Measurements from ENCODE around the gene TRPM1.

The TRPM1 gene

DNA sequence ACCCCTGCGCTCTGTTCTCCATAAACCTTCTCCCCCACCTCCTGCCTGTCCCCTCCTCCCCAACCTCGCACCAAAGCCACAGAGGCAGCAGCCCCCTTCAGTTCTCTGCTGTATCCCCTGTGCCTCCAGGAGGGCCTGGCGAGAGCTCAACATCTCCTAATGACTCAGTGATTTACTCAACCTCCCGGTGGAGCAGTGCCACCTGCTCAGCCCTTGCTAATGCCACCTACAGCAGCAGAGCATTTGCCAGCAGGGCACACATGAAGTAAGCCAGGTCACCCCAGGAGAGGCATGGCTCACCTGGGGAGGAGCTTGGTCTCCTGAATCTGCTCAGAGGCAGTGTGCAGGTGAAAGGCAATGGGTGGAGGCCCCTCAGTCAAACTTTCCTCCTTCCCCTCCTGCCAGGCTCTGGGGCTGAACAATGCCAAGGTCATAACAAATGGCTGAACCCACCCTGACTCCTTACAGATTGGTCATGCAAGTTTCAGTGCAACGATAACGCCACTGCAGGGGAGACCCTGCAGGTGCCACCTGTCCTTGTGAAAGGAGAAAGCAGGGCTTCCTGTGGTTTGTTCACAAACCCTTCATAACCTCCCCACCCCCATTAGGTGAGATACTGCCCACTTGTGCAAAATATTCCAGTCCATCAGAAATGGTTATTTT is 19.8 kb downstream of the TRPM1 start:
- no peak for DNase-seq

- DNase-seq = no peak
Observed at GRCh38 chr15:31081056-31081455, 20.5 kb downstream of the TRPM1 start.

DNA sequence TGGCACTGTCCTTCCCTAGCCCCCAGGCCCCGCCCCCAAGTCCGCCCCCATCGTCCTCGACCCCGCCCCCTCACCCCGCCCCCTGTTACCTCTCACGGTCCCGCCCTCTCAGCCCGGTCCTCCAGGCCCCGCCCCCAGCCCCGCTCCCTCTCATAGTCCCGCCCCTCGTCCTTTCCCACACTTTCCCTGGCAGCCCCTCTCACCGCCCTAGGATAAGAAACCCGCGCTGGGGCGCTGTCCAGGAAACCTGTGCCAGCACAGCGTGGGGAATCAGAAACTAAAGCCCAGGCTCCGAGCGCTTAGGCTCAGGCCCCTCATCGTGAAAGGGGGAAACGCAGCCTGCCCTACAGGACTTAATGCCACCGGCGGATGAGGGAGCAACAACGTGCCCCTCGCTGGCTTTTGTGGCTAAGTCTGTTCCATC is 20.9 kb downstream of the TRPM1 start:
- no peak for DNase-seq

DNA sequence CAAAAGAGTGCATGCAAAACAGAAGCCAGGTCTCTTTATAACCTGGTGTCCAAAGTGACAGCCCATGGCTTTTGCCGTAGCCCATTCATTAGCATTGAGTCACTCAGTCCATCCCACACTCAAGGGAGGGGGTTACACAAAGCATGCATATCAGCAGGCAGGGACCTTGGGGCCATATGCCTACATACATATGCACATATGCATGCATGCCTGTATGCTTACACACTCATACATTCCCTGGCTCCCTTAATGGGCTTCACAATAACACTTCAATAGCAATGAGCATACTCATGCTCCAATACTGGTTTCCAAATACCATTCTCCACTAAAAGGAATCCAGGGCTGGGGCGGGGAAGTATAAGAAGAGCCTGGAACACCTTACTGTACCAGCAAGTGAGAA is 22.0 kb downstream of the TRPM1 start:
- DNase-seq = no peak

DNA sequence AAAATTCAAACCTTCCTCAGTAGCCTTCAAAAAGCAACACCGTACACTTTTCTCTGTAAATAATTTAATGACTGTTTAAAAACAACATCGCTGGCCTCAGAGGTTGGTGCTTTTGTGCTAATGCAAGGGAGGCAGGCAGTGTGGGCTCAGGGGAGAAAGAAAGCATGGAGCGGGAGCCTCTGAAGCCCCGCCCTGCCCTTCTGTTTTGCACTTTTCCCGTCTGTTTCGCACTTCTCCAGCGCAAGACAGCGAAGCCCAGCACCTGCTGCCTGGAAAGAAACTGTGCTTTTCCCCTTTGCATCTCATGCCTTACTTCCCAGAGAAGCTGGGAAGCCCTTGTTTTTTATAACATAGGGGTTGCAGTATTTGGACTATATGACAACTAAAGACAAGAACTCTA is 23.1 kb downstream of the TRPM1 start:
- DNase-seq = no peak

- no peak for DNase-seq
Observed at GRCh38 chr15:31077941-31078340, 23.6 kb downstream of the TRPM1 start.

- no peak for DNase-seq
Observed at GRCh38 chr15:31077181-31077580, 24.3 kb downstream of the TRPM1 start.

GRCh38 chr15:31074321-31074720 is 27.2 kb downstream of the TRPM1 start:
- no peak for DNase-seq

DNA sequence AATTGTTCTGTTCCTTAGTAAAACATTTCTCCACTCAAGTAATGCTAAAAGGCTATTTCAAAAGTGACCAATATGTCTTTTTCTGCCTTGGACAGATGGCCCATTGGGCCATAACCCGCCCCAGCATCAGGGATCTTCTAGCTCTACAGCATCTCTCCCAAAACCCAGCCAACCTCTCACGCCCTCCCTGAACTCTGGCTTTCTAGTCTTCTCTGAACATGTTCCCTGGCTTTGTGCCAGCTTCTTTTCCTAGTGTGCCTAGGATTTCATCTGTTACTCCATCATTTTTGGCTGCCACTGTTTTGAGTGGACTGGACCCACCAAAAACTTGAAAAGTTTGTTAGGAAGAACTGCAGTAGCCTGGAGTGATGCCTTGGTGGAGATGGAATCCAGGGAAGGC is 30.7 kb downstream of the TRPM1 start:
- no peak for DNase-seq

DNA sequence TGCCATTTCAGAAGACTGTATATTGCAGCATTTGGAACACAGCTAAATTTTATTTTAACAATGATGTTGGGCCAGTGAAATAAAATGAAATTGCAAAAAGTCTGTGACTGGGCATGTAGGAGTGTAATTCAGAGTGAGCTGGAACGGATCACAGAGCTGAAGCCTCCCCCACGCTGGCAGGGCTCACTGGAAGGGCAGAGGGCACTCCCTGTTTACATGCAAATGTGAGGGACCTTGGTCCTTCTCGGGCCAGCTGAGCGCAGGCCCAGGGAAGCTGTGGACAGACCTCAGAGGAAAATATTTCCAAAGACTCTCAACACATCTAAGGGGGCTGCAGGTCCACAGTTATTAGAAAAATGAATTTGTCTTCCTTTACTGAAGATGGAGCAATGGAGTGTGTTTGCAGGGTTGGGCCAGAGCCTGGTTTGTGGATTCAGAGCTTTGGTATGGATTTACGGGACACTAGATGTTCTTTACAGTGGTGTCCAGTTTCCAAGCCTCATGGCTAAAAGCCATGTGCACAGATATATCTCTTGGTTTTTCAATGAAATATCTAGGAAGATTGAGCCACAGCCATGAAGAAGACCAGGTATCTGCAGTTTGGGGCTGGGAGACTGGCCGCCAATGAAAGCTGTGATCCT is 32.0 kb downstream of the TRPM1 start:
- no peak for DNase-seq

DNA sequence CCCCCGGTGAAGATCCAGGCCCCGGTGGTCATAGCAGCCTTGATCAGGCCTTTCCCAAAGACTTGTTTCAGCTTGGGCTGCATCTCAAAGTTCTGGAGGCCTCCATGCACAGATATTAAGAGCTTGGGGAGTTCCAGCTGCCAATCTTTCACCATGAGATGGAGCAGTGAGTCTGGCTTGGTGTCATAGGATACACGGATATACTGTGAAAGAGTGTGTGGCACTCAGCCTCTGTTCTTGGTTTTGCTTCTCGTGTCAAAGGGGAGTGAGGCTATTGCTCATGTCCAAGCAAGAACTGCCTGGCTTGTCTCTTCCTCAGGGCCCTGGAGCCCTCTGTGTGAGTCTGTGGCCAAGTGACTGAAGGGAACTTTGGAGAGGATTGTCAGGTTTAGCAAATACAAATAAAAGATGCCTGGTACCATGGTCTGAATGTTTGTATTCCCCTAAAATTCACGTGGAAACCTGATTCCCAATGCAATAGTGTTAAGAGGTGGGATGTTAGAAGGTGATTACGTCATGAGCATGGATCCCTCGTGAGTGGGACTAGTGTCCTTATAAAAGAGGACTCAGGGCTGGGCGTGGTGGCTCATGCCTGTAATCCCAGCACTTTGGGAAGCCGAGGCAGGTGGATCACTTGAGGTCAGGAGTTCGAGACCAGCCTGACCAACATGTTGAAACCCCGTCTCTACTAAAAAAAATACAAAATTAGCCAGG is 33.5 kb downstream of the TRPM1 start:
- no peak for DNase-seq

DNA sequence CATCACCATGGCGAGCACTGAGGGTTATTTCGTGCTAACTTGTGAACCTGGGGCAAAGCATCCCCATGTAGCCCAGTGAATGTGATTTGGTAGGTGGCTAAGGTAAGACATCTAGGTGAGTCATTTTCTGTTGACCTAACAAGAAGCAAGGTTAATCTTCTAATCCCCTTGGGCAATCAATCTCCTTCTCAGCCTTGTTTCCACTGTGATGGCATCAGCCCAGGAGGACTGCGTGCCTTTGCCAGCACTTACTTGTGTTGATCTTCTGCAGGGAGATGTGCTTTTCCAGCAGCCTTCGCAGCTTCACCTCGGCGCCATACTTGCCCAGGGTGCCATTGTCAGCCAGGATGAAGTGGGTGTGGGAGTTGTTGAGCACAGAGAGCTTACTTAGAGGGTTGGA is 35.7 kb downstream of the TRPM1 start:
- DNase-seq = no peak

DNA sequence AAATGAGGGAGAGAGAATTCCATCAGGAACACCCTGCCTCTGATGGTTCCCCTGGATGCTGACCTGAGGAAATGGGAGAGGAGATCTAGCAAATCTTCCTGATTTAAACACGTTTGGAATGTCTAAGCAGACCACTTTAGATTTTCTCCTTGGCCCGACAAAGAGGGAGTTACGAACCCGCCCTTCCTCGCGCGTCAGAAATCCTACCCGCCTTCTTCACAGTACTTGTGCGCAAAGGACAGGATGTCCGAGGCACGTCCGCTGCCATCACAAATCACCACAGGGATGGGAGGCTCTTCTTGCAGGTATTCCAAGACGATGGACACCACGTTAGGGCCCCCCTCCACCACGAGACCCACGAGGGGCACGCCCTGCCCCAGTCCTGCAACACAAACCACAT is 38.6 kb downstream of the TRPM1 start:
- DNase-seq = no peak

DNA sequence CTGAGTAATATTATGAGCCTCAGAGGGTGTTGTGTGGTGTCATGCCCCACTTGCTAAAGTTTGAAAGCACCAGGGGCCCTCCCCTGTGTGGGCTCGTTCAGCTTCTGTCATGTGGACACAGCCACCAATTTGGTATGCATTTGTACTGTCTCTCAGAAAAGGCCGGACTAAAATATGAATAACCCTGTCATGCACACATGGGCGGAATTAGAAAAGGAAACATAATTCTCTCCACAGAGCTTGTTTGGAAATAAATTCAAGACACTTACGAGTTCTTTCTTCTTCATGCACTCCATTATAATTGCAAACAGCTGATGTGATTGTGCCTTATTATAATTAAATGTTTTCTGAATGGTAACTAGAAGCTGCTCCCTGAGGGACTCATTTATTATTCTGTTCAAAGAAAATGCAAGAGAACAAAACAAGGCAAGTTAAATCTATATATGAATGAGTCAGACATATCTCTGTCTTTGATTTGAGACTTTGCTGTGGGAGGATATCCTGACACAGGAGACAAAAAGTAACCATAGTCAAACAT is 39.1 kb downstream of the TRPM1 start:
- DNase-seq = no peak

- no peak for DNase-seq
Observed at GRCh38 chr15:31060429-31061140, 40.9 kb downstream of the TRPM1 start.

- no peak for DNase-seq
Observed at GRCh38 chr15:31058236-31058962, 43.1 kb downstream of the TRPM1 start.

DNA sequence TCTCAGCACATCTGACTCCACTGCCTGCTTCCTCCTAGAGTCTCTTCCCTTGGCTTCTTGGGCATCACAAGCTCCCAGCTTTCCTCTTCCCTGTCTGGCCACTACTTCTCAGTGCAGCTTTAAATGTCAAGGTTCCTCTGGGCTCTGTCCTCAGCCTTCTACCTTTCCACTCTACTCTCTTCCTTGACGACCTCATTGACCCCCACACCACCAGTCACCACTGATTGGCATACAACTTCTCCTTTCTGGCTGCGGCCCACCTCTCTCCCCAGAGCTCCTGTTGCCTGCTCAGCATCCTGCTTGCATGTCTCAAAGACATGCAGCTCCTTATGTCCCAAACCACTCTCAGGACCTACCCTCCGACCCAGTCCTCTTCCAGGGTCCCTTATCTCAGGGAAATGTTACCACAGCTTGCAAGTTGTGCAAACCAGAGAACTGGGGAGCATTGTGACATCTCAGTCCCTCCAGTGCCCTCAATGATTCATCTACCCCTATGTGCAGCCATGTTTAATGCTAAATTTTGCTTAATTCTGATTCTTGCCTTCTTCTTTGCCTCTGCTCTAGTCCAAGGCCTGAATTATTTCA is 49.9 kb downstream of the TRPM1 start:
- peak; percentile 17 for DNase-seq

DNA sequence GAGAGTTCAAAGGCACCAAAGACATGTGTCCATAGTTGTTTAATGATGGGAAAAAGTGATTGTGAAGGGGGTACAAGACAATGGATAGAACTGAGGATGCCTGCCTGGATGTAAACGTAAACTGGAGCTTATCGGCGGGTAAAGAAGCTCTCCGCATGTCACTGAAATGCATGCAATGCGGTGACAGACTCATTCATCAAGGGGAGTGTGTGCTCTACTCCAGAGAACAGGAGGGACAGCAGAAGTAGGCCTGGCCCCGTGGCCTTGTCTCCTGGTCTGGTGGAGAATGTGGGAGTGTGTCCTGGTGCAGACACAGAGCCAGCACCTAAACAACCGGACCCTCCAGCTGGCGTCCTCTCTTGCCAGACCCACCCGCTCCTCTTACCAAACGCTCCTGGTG is 50.6 kb downstream of the TRPM1 start:
- no peak for DNase-seq

DNA sequence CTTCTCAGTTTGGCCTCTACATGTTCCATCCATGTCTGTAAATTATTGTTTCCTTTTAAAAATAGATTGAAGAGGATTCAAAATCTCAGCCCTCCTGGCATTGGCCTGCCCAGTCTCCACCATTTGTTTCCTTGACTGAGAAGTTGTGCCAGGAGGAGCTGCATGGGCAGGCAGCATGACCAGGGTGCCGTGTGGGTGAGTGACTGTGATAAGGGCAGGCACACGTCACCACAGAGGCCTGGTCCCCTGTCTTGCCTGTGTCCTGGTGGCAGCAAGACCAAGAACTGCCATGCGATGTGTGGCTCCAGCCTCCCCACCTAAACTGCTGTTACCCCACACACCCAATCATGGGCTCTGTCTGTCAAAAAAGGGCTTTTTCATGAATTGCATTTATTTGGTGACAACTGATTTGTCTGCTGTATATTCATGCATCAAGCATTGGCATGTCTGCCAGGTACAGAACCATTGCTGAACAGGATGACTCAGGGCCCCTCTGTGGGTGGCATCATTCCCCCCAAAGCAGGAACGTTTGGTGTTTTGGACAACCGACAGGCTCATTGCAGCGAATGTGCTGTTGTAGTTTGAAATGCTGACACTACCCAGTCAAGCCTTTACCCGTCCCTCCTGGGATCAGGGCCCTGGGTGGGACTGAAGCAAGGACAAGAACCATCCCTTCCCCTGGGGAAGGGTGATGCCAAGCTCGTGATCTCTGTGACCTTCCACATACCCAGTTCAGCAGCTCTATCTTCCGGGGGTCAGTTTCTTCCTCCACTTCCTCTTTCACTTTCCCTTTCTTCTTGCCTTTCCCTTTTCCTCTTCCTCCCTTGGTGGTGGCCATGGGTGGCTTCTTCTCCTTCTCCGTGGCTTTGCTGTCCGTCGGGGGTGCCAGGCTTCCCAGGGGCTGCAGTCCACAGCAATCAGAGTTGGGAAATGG is 51.6 kb downstream of the TRPM1 start:
- no peak for DNase-seq

DNA sequence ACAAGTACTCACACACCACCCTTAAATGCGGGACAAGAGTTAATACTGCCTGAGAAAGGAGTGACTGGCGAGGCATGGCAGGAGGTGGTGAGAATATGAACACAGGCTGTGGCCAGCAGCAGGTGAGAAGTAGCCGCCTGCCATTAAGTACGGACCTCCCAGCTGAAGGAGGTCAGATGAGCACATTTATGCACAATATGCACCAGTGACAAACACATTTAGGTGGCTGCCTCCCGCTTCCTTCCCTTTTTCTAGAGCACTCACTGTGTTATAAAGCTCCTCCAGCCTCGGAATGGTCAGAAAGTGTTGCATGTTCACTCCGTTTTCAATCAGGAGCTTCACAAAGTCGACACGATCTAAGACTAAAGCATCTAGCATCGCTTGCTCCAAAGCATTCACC is 52.4 kb downstream of the TRPM1 start:
- DNase-seq = peak; percentile 42

DNA sequence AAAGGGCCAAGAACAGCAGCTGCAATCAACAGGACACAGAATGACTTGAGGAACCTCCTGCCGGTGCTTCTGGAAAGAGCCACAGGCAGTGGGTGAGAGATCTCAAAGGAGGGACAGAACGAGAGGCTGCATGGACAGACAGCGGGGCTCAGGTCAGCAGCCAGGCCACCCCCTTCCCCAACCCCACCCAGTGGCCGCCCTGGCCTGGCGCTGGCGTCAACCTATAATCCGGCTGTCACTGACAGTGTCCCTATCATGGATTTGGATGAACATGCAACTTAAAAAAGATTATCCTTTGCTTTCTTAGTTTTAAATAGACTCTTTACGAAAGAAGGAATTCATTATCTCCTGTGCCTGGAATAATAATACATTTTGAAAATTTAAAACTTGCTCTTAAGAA is 54.1 kb downstream of the TRPM1 start:
- DNase-seq = no peak
